Measurements from ENCODE around the gene NOTCH1. TPM values are rescaled to one million over a fixed set of nuclear protein-coding genes. Genes with fewer than 3 reads are reported as not detected.

Gene NOTCH1
- total RNA-seq, 1 donor from 2014 or later, result 47.5 TPM

DNA sequence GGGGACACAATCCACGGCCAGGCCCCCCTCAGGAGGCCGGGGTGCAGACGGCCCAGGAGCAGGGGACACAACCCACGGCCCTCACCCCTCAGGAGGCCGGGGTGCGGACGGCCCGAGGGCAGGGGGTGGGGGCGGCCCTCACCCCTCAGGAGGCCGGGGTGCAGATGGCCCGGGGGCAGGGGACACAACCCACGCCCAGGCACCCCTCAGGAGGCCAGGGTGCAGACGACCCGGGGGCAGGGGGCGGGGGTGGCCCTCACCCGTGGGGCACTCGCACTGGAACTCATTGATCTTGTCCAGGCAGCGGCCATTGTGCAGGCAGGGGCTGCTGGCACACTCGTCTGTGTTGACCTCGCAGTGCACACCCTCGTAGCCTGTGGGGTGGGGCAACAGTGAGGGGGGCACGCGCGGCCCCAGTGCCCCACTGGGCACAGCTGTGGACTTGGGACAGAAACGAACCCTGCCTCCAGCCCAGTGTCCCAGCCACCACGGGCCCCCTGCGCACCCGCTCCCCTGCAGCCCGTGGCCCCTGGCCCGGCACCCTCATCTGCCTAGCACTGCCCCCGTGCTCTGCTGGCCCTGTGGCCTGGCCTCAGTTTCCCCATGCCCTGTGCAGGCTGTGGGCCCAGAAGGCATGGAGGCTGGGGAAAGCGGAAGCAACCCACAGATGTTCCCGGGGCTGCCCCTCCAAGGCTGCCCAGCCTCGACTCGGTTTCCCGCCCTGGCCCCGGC lies 28.7 kb downstream of the NOTCH1 start:
- no peak for DNase-seq (ENCODE audit: low read depth)

DNA sequence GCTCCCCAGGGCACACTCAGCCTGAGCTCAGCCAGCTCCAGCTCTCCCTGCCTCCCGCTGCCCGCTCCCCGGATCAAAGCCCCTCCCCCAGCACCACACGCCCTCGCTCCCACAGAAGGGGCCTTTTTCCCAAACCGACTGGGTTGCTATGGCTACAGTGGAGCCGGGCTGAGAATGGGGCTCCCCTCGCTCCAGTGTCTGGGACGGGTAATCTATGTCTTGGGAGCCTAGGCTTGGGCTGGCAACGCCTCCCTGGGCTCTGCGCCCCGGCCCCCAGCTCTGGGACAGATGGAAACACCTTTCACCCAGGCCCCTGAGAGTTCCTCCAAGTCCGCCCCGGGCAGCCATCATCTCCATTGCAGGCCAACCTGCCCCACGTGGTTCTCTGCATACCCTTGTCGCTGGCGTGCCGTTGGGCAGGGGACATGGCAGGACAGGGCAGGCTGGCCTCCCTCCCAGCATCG lies 29.6 kb downstream of the NOTCH1 start:
- no peak for DNase-seq (ENCODE audit: low read depth)

DNA sequence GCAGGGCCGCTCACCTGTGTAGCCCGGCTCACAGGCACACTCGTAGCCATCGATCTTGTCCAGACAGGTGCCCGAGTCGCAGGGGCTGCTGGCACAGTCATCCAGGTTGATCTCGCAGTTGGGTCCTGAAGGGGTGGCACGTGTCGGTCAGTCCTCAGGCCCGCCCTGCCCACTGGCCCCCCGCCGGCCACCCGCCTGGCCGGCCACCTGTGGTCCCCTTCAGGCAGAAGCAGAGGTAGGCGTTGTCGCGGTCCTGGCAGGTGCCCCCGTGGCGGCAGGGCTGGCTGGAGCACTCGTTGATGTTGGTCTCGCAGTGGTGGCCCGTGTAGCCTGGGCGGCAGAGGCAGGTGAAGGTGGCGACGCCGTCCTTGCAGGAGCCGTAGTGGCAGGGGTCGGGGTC lies 30.6 kb downstream of the NOTCH1 start:
- DNase-seq (ENCODE audit: low read depth), result no peak

DNA sequence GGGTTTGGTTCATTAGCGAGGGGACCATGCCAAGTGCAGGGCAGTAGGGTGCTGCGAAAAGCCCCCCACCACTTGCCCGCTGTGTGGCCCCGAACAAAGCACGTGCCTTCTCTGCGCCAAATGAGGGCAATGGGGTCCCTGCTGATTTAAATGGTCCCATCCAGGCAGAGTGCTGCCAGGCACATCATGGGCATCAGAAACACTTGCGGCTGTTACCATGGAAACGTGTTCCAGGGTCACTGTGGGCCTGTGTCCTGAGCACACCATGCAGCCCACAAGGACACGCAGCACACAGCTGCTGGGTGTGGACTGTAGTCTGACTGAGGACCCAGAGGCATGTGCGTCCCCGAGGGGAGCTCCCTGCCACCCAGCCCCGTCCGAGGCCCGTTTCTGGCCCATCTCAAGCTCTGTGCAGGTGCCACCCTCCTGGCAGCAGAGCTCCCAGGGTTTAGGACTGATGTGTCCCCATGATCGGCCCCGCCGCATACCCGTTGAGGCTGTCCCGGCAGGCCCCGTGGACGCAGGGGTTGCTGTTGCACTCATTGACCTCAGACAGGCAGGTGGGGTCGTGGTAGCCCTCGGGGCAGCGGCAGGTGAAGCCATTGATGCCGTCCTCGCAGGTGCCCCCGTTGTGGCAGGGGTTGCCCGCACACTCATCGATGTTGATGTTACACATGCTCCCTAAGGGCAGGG lies 31.7 kb downstream of the NOTCH1 start:
- no peak for DNase-seq (ENCODE audit: low read depth)

DNA sequence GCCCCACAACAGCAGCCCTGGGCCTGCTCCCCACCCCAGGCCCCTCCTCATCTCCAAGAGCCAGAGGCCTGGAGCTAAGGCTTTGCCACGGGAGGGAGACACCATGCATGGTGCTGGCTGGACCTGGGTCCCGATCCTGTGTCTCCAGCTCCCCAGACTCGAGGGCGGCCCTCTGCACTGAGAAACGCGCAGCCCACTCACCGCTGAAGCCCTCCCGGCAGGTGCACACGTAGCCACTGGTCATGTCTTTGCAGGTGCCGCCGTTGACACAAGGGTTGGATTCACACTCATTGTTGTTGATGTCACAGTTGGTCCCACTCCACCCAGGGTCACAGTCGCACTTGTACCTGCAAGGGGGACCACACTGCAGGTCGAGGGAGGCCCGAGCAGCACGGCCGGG lies 32.7 kb downstream of the NOTCH1 start:
- DNase-seq (ENCODE audit: low read depth), result no peak

DNA sequence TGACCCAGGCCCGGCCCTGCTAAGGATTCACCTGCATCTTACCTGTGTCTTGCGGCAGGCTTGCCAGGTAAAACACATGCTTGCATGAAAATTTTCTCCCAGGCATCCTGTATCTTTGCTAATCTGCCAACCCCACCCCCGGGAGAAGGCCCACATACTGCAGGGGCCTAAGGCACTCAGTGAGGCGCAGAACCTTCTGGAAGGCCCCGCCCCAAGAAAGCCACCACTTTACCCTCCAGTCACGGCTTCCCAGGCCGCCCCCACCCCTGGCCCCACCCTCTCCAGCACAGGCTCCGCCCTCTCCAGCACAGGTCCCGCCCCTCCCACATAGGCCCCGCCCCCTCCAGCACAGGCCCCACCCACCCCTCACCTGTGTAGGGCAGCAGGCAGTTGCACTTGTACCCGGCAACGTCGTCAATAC lies 33.2 kb downstream of the NOTCH1 start:
- DNase-seq (ENCODE audit: low read depth), result no peak

DNA sequence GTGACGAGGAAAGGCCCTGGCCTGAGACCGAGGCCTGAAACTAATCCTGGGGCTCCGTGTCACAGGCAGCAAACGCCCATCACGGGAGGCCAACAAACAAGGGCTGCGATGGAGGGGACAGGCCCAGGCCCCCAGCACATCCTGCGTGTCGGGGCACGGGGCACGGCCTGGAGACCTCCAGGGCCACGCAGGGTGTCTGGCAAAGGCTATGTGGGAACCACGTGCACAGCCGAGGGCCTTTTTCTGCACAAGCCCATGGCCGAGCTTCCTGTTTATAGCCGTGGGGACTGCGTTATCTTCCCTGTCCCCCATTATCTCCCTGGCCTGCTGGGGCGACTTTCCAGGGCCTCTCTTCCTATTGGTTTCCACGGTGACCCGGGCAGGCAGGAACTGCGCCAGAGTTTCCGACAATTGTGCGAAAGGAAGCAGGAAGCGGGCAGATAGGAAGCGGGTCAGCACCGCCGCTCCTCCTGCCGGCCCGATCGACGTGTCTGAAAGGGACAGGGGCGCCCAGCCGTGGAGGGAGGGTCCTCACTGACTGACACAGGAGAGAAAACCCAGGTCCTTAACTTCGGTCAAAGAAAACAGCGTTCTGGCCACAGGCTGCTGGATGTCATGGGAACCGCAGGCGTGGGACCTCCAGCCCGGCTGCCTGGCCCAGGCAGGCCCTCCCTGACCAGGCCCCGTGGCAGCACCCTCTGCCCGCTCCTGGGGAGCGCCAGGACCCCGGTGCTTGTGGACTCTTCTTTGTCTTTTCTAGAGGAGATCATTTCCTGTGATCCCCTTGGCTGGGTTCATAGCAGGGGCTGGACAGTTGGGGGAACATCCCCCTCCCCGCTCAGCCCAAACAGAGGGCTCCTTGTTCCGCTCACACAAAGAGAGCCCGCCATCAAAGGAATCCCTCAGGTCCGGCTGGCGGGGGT lies 33.9 kb downstream of the NOTCH1 start:
- no peak for DNase-seq (ENCODE audit: low read depth)

DNA sequence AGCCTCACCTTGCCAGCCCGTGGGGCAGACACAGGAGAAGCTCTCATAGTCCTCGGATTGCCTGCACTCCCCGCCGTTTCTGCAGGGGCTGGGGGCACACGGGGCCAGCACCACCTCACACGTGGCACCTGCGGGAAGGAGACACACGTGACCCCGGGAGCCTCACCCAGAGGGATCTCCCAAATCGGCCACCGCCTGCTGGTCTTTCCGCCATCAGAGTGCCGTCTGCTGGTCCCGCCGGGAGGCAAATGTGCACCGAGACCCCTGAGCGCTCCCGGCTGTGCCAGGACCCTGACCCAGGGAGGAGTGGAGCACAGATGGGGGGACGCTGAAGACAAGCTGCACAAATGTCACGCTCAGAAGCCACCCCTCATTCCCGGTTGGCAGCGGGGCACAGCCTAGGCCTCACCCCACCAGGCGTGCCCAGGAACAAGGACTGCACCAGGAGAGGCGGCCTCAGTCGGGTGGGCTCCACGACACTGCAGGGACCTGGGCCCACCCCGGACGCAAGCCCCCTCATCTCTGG lies 34.6 kb downstream of the NOTCH1 start:
- DNase-seq (ENCODE audit: low read depth), result no peak

DNA sequence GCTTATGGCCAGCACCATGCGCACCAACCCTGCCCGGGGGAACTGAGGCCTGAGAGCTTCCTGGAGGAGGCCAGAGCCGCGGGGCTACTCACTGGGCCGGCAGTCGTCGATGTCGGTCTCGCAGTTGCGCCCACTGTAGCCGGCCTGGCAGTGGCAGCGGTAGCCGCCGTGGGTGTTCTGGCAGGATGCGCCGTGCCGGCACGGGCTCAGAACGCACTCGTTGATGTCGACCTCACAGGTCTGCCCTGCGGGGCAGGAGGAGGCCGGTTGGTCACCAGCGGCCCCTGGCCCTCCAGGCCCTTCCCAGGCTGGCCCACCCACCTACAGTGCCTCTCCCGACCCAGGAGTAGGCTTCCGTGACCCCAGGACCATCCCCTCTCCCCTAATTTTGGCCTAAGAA lies 35.3 kb downstream of the NOTCH1 start:
- no peak for DNase-seq (ENCODE audit: low read depth)

DNA sequence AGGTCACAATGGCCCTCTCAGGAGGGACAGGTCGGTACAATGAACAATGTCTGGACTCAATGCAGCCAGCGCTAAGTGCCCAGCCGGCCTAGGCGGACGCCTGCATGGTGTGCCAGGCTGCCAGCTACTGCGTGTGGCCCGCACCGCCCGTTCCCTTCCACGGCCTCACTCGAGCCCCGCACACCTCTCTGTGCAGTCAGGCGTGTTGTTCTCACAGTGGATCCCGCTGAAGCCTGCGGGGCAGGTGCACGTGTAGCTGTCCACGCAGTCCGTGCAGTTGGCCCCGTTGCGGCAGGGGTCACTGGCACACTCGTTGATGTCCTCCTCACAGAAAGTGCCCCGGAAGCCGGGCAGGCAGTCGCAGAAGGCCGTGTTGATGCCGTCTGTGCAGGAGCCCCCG lies 36.3 kb downstream of the NOTCH1 start:
- no peak for DNase-seq (ENCODE audit: low read depth)

DNA sequence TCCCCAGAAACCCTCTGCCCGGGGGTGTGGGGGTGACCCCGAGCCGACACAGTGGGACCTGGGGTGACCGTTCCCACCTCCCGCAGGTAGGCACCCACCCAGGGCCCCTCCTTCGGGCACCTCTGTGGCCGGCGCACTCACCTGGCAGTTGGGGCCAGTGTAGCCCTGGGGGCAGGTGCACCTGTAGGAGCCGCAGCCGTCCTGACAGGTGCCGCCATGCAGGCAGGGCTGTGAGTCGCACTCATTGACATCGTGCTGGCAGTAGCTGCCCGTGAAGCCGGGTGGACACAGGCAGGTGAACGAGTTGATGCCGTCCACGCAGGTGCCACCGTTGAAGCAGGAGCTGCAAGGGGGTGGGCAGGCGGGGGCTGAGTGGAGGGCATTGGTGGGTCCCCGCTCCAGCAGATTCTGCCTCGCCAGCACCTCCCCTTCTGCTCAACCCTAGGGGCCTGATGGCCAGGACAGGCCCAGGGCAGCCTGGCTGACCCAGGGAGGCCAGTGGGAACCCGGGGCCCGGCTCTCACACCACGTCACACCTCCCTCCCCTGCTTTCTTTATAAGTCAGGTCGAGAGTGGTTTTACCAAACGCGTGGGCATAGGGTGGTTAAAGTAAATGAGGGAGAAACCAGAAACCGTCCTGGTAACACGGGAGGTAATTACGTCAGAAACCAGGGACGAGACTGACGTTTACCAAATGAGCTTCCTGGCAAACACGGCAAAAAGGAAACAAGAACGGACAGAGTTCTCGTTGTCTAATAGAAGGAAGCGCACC lies 36.9 kb downstream of the NOTCH1 start:
- DNase-seq (ENCODE audit: low read depth), result no peak

DNA sequence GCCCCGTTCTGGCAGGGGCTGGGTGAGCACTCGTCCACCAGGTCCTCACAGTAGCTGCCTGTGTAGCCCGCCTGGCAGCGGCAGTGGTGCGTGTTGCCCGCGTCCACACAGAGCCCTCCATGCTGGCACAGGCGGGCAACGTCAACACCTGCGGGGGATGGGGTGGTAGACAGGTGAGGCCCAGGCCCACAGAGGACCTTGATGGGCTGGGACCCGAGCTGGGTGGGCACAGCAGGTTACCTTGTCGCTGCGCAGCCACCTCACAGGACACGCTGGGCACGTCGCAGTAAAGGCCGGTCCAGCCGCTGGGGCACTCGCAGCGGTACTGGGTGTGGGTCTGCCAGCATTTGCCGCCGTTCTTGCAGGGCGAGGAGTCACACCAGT lies 37.9 kb downstream of the NOTCH1 start:
- DNase-seq (ENCODE audit: low read depth), result no peak

DNA sequence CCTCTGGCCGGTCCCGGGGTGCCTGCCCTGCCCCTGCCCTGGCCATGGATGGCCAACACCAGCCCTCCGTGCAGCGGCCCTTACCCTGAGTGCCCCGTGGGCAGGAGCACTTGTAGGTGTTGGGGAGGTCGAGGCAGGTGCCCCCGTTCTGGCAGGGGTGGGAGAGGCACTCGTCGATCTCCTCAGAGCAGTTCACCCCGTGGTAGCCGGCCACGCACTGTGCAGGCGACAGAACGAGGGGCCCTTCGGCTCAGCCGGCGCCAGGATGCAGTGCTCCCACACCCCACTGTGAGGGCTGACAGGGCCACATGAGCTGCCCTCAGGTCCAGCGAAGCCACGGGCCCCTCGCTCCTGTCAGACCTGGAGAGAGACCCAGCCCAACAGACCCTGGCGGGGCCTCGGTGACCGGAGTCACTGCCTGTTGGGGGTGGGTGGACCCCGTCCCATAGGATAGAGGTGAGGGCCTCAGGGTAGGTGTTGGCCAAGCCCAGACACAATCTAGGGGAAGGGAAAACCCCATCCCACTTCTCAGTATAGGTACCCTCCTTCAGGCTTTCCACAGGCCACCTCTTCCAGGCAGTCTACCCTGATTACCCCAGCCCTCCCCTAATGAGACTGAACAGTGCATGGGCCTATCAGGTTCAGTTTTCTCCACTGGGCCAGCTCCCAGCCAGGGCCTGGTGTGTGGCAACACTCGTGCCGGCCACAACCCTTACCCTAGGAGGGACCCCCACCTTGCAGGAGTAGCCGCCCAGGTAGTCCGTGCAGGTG lies 38.4 kb downstream of the NOTCH1 start:
- DNase-seq (ENCODE audit: low read depth), result no peak

DNA sequence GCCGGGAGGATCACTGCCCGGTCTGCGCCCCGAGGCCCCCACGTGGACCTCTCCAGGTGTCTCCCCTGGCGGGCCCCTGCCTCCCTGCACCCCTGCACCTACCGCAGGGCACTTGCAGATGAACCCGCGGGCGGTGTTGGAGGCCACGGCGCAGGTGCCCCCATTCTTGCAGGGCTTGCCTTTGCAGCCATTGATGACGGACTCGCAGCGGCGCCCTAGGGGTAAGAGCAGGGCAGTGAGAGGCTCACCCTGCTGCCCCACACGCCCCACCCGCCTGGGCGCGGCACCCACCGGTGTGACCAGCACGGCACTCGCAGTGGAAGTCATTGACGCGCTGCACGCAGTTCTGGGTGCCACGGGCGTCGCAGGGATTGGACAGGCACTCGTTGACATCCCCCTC lies 39.4 kb downstream of the NOTCH1 start:
- DNase-seq (ENCODE audit: low read depth), result no peak

DNA sequence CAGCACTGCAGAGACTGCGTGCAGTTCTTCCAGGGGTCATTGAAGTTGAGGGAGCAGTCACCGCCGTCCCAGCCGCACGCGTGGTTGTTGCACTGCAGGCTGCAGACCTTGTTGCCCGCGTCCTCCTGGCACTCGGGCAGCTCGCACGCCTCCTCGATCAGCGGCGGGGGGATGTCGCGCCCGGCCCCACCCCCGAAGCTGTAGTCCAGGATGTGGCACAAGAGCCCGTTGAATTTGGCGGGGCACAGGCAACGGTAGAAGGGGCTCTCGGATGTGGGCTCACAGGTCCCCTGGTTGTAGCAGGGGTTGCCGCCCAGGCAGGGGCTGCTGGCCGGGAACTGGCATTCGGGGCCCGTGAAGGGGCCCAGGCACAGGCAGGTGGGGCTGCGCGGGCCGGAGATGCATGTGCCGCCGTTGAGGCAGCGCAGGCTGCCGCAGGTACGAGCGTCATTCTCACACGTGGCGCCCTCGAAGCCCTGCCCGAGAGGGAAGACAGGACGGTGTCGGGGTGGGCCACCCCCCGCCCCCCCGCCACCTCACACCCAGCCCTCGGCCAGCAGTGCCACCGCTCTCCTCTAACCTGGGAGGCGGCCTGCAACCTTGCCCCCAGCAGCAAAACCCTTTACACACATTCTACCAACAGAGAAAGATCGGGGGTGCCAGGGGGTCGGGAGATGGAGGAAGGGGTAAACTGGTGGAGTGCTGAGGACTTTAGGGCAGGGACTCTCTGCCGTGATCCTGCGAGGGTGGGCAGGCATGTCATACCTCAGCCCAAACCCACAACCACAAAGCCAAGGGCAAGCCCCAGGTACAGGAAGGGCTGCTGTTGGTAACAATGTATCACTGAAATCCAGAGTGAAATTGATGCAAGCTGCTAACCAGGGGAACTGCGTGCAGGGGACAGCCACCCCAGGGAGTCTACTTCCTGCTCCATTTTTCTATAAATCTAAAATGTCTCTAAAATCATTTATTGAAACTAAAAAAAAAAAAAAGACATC lies 40.1 kb downstream of the NOTCH1 start:
- no peak for DNase-seq (ENCODE audit: low read depth)

DNA sequence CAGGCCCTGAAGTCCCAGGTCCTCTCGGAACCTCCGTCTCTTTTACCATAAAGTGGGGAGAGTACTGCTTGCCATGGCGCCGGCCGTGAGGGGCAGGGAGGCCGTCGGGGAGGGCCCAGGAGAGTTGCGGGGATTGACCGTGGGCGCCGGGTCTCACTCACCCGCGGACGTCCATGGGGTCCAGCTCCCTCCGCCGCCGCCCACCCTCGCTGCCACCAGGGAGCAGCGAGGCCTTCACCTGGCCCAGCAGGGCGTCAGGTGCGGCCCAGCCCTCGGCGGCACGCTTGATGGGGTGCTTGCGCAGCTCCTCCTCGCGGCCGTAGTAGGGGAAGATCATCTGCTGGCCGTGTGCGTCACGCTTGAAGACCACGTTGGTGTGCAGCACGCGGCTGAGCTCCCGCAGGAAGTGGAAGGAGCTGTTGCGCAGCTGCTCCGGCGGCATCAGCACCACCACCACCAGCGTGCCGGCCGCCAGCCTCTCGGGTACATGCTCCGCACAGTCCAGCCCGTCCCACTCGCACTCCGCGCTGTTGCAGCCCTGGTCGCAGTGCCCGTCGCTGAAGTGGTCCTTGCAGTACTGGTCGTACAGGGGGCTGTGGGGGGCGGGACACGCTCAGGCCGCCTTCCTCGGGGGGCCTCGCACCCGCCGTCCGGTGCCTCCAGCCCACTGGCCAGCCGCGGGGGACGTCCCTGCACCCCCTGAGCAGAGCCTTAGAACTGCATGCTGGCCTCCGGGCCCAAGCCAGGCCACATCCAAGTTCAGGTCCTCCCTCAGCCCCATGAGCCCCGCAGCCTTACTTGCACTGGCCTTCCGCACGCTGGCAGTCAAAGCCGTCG lies 41.1 kb downstream of the NOTCH1 start:
- DNase-seq (ENCODE audit: low read depth), result no peak

DNA sequence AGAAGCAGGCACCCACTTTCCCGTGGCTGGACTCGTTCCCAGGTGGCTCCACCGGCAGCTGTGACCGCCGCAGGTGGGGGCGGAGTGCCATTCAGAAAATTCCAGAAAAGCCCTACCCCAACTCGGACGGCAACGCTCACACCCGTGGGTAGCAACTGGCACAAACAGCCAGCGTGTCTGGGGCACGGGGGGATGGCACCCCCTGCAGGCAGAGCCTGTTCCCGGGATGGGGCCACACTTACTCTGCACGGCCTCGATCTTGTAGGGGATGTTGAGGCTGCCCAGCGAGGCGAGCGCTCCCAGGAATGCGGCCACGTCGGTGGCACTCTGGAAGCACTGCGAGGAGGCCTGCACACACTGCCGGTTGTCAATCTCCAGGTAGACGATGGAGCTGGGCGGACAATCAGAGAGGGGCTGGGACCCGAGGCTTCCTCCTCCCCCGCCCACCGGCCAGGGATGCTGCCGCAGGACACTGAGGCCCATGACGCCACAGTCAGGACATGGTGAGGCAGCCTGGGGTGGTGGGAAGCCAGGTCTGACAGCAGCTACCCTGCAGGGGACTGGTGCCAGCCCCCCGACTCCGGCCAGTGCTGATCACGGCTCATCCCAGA lies 42.8 kb downstream of the NOTCH1 start:
- no peak for DNase-seq (ENCODE audit: low read depth)

DNA sequence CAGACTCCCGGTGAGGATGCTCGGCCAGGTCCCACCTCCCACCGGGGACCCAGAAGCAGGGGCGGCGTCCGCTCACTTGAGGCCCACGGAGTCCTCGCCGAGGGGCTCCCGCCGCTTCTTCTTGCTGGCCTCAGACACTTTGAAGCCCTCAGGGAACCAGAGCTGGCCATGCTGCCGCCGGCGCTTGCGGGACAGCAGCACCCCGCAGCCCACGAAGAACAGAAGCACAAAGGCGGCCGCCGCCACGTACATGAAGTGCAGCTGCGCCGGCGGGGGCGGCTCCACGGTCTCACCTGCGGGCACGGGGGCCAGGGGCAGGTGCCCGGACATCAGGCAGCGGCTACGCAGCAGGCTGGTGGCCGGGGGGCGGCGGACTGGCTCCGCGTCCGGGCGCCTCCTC lies 43.7 kb downstream of the NOTCH1 start:
- DNase-seq (ENCODE audit: low read depth), result no peak
